Measurements from ENCODE around the gene UQCC5.

Gene UQCC5

GRCh38 chr3:52570076-52570475, 33.7 kb downstream of the UQCC5 start:
- no peak for DNase-seq (ENCODE audit: low spot score)

GRCh38 chr3:52572221-52572620, 35.8 kb downstream of the UQCC5 start:
- DNase-seq (ENCODE audit: low spot score): no peak

GRCh38 chr3:52574056-52574965, 37.9 kb downstream of the UQCC5 start:
- no peak for DNase-seq (ENCODE audit: low spot score)

All from pons (tissue), 1 donor.